ENCODE measurements around the gene PRKCB. TPM values are rescaled to one million over a fixed set of nuclear protein-coding genes. Genes with fewer than 3 reads are reported as not detected.

Gene PRKCB
- total RNA-seq, 2 experiments from 2014 or later, result 21.0 to 51.6 TPM

- CTCF ChIA-PET (ENCODE audit: unreplicated experiment), result no interaction called here
- Histone ChIP-seq H3K4me3 (ENCODE audit: low read depth, low read length, poor library complexity, severe bottlenecking) (no peak overlapping the region), H3K36me3 (ENCODE audit: insufficient read depth, low read length) (no peaks in the 10 kb centered on the region), H3K4me2 (ENCODE audit: low read length) (no peak overlapping the region), H3K4me1 (ENCODE audit: insufficient read depth, low read length, poor library complexity, severe bottlenecking) (no peaks in the 10 kb centered on the region), H3K27ac (ENCODE audit: low read depth, low read length, poor library complexity, severe bottlenecking) (no peak overlapping the region), H3K9me3 (ENCODE audit: low read length) (no peaks in the 10 kb centered on the region), H3K79me2 (ENCODE audit: insufficient read depth, low read depth, low read length) (no peaks in the 10 kb centered on the region), H3K9me2 (ENCODE audit: insufficient read depth, low read length) (no peaks in the 10 kb centered on the region), H2AFZ (ENCODE audit: low read length) (no peak overlapping the region), H4K20me1 (ENCODE audit: insufficient read depth, low read length) (no peaks in the 10 kb centered on the region)
- intact Hi-C loops (cut with micrococcal nuclease; ENCODE audit: unreplicated experiment), result no loop called here
- POLR2A ChIA-PET, result no interaction called here
- no TSS peak for BruUV-seq (replicated peaks)
- TF ChIP-seq EZH2phosphoT487 (IDR thresholded peaks at IDR 0.05; ENCODE audit: borderline replicate concordance, low read depth, low read length), result no peak
- no peak for DNase-seq (ENCODE audit: low spot score)
These were observed 294.8 kb downstream of the PRKCB start for GRCh38 chr16:24130494-24131085.

- H4K20me1 ChIP-seq (ENCODE audit: insufficient read depth, low read length), result no peaks in the 10 kb centered on the region
- no peak overlapping the region for H3K4me2 ChIP-seq (ENCODE audit: low read length)
- H2AFZ ChIP-seq (ENCODE audit: low read length), result no peak overlapping the region
- H3K9me3 ChIP-seq (ENCODE audit: low read length), result no peaks in the 10 kb centered on the region
- H3K79me2 ChIP-seq (ENCODE audit: insufficient read depth, low read depth, low read length), result no peaks in the 10 kb centered on the region
- H3K27ac ChIP-seq (ENCODE audit: low read depth, low read length, poor library complexity, severe bottlenecking), result no peak overlapping the region
- DNase-seq (ENCODE audit: low spot score), result no peak
- TF ChIP-seq CTCF (conservative IDR thresholded peaks at IDR 0.05; ENCODE audit: low read length) (no peak), EZH2phosphoT487 (IDR thresholded peaks at IDR 0.05; ENCODE audit: borderline replicate concordance, low read depth, low read length) (no peak)
- intact Hi-C loops (cut with micrococcal nuclease; ENCODE audit: unreplicated experiment), result no loop called here
- H3K4me3 ChIP-seq (ENCODE audit: low read depth, low read length, poor library complexity, severe bottlenecking), result no peak overlapping the region
- no peaks in the 10 kb centered on the region for H3K36me3 ChIP-seq (ENCODE audit: insufficient read depth, low read length)
- no peaks in the 10 kb centered on the region for H3K4me1 ChIP-seq (ENCODE audit: insufficient read depth, low read length, poor library complexity, severe bottlenecking)
- no peaks in the 10 kb centered on the region for H3K9me2 ChIP-seq (ENCODE audit: insufficient read depth, low read length)
- CTCF ChIA-PET (ENCODE audit: unreplicated experiment), result no interaction called here
- POLR2A ChIA-PET, result no interaction called here
- no TSS peak for BruUV-seq (replicated peaks)
These were observed 295.5 kb downstream of the PRKCB start for GRCh38 chr16:24131294-24131693.

GRCh38 chr16:24132048-24132796 lies 296.4 kb downstream of the PRKCB start:
- TF ChIP-seq EZH2phosphoT487 (IDR thresholded peaks at IDR 0.05; ENCODE audit: borderline replicate concordance, low read depth, low read length), result no peak
- no peak for TF ChIP-seq CTCF (conservative IDR thresholded peaks at IDR 0.05; ENCODE audit: low read length)
- DNase-seq (ENCODE audit: low spot score), result no peak
- Histone ChIP-seq H3K4me1 (ENCODE audit: insufficient read depth, low read length, poor library complexity, severe bottlenecking) (no peaks in the 10 kb centered on the region), H3K36me3 (ENCODE audit: insufficient read depth, low read length) (no peaks in the 10 kb centered on the region), H3K79me2 (ENCODE audit: insufficient read depth, low read depth, low read length) (no peaks in the 10 kb centered on the region), H3K27ac (ENCODE audit: low read depth, low read length, poor library complexity, severe bottlenecking) (no peak overlapping the region), H4K20me1 (ENCODE audit: insufficient read depth, low read length) (no peaks in the 10 kb centered on the region), H3K4me2 (ENCODE audit: low read length) (no peak overlapping the region), H3K4me3 (ENCODE audit: low read depth, low read length, poor library complexity, severe bottlenecking) (no peak overlapping the region), H3K9me2 (ENCODE audit: insufficient read depth, low read length) (no peaks in the 10 kb centered on the region), H2AFZ (ENCODE audit: low read length) (no peak overlapping the region), H3K9me3 (ENCODE audit: low read length) (no peaks in the 10 kb centered on the region)
- ChIA-PET POLR2A (interaction anchor here (0.7 kb wide), 1 partner anchor 137 kb away, joined by 4 read pairs; no protein-coding TSS in a partner anchor), CTCF (ENCODE audit: unreplicated experiment) (no interaction called here)
- intact Hi-C loops (cut with micrococcal nuclease; ENCODE audit: unreplicated experiment), result no loop called here
- BruUV-seq (replicated peaks), result no TSS peak

Measured in OCI-LY7 (cell line).